ENCODE results near the gene MAP2K5.

The MAP2K5 gene

DNA sequence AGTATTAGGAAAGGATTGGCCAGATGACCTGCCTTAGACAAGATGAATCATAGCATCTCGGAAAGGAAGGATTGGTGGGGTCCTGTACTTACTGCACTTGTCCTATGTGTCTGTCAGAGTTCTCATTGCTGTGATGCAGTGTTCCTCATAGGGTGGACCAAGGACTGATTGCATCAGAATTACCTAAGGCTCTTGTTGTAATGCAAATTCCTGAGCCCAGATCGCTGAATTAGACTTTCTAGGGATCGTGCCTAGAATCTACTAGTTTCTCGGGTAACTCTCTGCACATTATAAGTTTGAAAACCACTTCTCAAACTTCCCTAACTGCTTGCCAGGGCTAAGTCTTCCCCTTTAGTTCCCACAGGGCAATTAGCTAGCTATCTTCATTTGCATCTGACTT lies 207.9 kb downstream of the MAP2K5 start:
- peaks cover 6% of the 10 kb centered on the region for H3K4me1 ChIP-seq (ENCODE audit: control insufficient read depth, low read depth, low read length)
- no peaks in the 10 kb centered on the region for H3K36me3 ChIP-seq (ENCODE audit: control insufficient read depth, insufficient read depth, low read length)
- no peak overlapping the region for H2BK5ac ChIP-seq (ENCODE audit: low read length)
- H3K56ac ChIP-seq (ENCODE audit: low read length) = no peak overlapping the region
- no peak overlapping the region for H4K5ac ChIP-seq (ENCODE audit: low read length)
- H3K18ac ChIP-seq (ENCODE audit: low read length) = no peak overlapping the region
- DNase-seq = peak; percentile 37
- no peak overlapping the region for H3K23ac ChIP-seq (ENCODE audit: low read length)
- H3K9ac ChIP-seq (ENCODE audit: low read length) = no peak overlapping the region
- H2BK15ac ChIP-seq (replicated peaks; ENCODE audit: low read depth) = no peak overlapping the region
- WGBS (ENCODE audit: extremely low coverage, insufficient coverage, low lambda C conversion rate) = no CpG with 5 or more reads among the region's 4 CpGs
- no peak overlapping the region for H3K4me2 ChIP-seq (ENCODE audit: low read length)
- H3K4ac ChIP-seq (ENCODE audit: low read depth, low read length) = no peak overlapping the region
- no peaks in the 10 kb centered on the region for H3K79me1 ChIP-seq (ENCODE audit: low read length)
- H2BK120ac ChIP-seq (ENCODE audit: low read depth, low read length) = no peak overlapping the region
- H3K4me3 ChIP-seq (ENCODE audit: low read length) = no peak overlapping the region
- no peaks in the 10 kb centered on the region for H3K27me3 ChIP-seq (ENCODE audit: insufficient read depth, low read length, poor library complexity)
- no peak overlapping the region for H4K8ac ChIP-seq (ENCODE audit: low read depth, low read length)
- no peak overlapping the region for H3K27ac ChIP-seq (ENCODE audit: low read depth, low read length)
- H3K79me2 ChIP-seq (ENCODE audit: control insufficient read depth, insufficient read depth, low read length) = no peaks in the 10 kb centered on the region
- H2AK5ac ChIP-seq (ENCODE audit: low read length) = no peak overlapping the region

DNA sequence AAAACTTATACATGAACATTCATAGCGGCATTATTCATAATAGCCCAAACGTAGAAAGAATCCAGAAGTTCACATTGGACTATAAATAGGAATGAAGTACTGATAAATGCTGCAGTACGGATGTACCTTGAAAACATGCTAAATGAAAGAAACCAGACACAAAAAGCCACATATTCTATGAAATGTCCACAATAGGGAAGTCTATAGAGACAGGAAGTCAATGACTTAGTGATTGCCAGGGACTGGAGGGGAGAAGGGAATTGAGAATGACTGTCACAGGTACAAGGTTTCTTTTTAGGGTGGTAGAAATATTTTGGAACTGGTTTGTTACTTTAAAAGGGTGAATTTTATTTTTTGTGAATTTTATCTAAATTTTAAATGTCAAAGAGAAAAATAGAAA lies 211.4 kb downstream of the MAP2K5 start:
- Histone ChIP-seq H3K56ac (ENCODE audit: low read length) (no peak overlapping the region), H3K4me1 (ENCODE audit: control insufficient read depth, low read depth, low read length) (no peaks in the 10 kb centered on the region), H3K4ac (ENCODE audit: low read depth, low read length) (no peak overlapping the region), H3K9ac (ENCODE audit: low read length) (no peak overlapping the region), H3K4me3 (ENCODE audit: low read length) (no peak overlapping the region), H3K4me2 (ENCODE audit: low read length) (no peak overlapping the region), H2AK5ac (ENCODE audit: low read length) (no peak overlapping the region), H4K5ac (ENCODE audit: low read length) (no peak overlapping the region), H3K27me3 (ENCODE audit: insufficient read depth, low read length, poor library complexity) (no peaks in the 10 kb centered on the region), H3K79me2 (ENCODE audit: control insufficient read depth, insufficient read depth, low read length) (no peaks in the 10 kb centered on the region), H2BK15ac (replicated peaks; ENCODE audit: low read depth) (no peak overlapping the region), H3K18ac (ENCODE audit: low read length) (no peak overlapping the region), H3K23ac (ENCODE audit: low read length) (no peak overlapping the region), H2BK120ac (ENCODE audit: low read depth, low read length) (no peak overlapping the region), H4K8ac (ENCODE audit: low read depth, low read length) (no peak overlapping the region), H3K36me3 (ENCODE audit: control insufficient read depth, insufficient read depth, low read length) (no peaks in the 10 kb centered on the region), H3K79me1 (ENCODE audit: low read length) (no peaks in the 10 kb centered on the region), H2BK5ac (ENCODE audit: low read length) (no peak overlapping the region), H3K27ac (ENCODE audit: low read depth, low read length) (no peak overlapping the region)
- WGBS (ENCODE audit: extremely low coverage, insufficient coverage, low lambda C conversion rate) = no CpG with 5 or more reads among the region's 3 CpGs
- no peak for DNase-seq

DNA sequence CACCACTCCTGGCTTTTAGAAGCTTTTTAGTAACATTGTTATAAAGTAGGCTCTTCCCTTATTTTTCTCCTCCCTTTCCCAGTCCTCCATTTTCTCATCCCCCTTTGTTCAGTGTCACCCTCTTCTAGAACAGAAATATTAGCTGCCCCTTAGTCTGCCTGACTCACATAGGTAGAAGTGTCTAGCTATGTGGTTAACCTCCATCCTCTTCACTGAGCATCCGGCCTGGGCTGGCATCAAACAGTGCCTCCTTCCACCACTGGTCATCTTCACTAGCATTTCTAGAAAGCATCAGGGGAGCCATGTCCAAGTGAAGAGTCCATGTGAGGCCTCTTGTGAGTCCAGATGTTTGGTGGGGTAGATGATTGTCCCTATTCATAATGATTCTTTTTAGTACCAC lies 212.8 kb downstream of the MAP2K5 start:
- no peak for DNase-seq
- Histone ChIP-seq H4K5ac (ENCODE audit: low read length) (no peak overlapping the region), H3K27ac (ENCODE audit: low read depth, low read length) (no peak overlapping the region), H3K23ac (ENCODE audit: low read length) (no peak overlapping the region), H2BK120ac (ENCODE audit: low read depth, low read length) (no peak overlapping the region), H3K18ac (ENCODE audit: low read length) (no peak overlapping the region), H3K56ac (ENCODE audit: low read length) (no peak overlapping the region), H3K4ac (ENCODE audit: low read depth, low read length) (no peak overlapping the region), H3K4me3 (ENCODE audit: low read length) (no peak overlapping the region), H2BK5ac (ENCODE audit: low read length) (no peak overlapping the region), H3K36me3 (ENCODE audit: control insufficient read depth, insufficient read depth, low read length) (no peaks in the 10 kb centered on the region), H3K27me3 (ENCODE audit: insufficient read depth, low read length, poor library complexity) (no peaks in the 10 kb centered on the region), H3K4me1 (ENCODE audit: control insufficient read depth, low read depth, low read length) (no peaks in the 10 kb centered on the region), H3K79me2 (ENCODE audit: control insufficient read depth, insufficient read depth, low read length) (no peaks in the 10 kb centered on the region), H3K4me2 (ENCODE audit: low read length) (no peak overlapping the region), H4K8ac (ENCODE audit: low read depth, low read length) (no peak overlapping the region), H3K9ac (ENCODE audit: low read length) (no peak overlapping the region), H2AK5ac (ENCODE audit: low read length) (no peak overlapping the region), H2BK15ac (replicated peaks; ENCODE audit: low read depth) (no peak overlapping the region), H3K79me1 (ENCODE audit: low read length) (no peaks in the 10 kb centered on the region)
- no CpG with 5 or more reads among the region's 1 CpG for WGBS (ENCODE audit: extremely low coverage, insufficient coverage, low lambda C conversion rate)

DNA sequence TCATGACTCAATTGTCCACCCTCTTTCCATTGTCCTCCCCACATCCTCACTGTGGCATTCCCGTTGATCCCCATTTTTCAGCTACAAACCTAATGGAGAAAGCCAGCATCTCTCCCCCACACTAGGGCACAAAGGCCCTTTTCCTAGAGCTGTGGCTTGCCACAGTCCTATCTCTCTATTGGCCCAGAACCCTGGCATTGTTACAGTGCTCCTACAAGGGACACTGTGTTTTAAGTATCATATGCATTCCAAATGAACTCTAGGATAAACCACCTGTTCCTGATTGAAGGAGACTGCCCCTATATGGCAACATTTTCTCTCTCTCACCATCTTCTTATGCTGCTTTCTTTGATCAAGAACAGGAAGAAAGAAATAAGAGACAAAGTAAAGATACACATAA lies 213.4 kb downstream of the MAP2K5 start:
- no peaks in the 10 kb centered on the region for H3K27me3 ChIP-seq (ENCODE audit: insufficient read depth, low read length, poor library complexity)
- no peaks in the 10 kb centered on the region for H3K79me1 ChIP-seq (ENCODE audit: low read length)
- no peak overlapping the region for H3K23ac ChIP-seq (ENCODE audit: low read length)
- no peak overlapping the region for H3K27ac ChIP-seq (ENCODE audit: low read depth, low read length)
- no peak overlapping the region for H2BK5ac ChIP-seq (ENCODE audit: low read length)
- H4K5ac ChIP-seq (ENCODE audit: low read length) = no peak overlapping the region
- H2AK5ac ChIP-seq (ENCODE audit: low read length) = no peak overlapping the region
- no peak overlapping the region for H3K4me3 ChIP-seq (ENCODE audit: low read length)
- no peak overlapping the region for H4K8ac ChIP-seq (ENCODE audit: low read depth, low read length)
- H2BK15ac ChIP-seq (replicated peaks; ENCODE audit: low read depth) = no peak overlapping the region
- no peak overlapping the region for H2BK120ac ChIP-seq (ENCODE audit: low read depth, low read length)
- no peaks in the 10 kb centered on the region for H3K79me2 ChIP-seq (ENCODE audit: control insufficient read depth, insufficient read depth, low read length)
- H3K36me3 ChIP-seq (ENCODE audit: control insufficient read depth, insufficient read depth, low read length) = no peaks in the 10 kb centered on the region
- H3K4me2 ChIP-seq (ENCODE audit: low read length) = no peak overlapping the region
- H3K4me1 ChIP-seq (ENCODE audit: control insufficient read depth, low read depth, low read length) = no peaks in the 10 kb centered on the region
- H3K9ac ChIP-seq (ENCODE audit: low read length) = no peak overlapping the region
- no peak overlapping the region for H3K4ac ChIP-seq (ENCODE audit: low read depth, low read length)
- no peak overlapping the region for H3K18ac ChIP-seq (ENCODE audit: low read length)
- no peak for DNase-seq
- no CpG with 5 or more reads among the region's 1 CpG for WGBS (ENCODE audit: extremely low coverage, insufficient coverage, low lambda C conversion rate)
- H3K56ac ChIP-seq (ENCODE audit: low read length) = no peak overlapping the region

DNA sequence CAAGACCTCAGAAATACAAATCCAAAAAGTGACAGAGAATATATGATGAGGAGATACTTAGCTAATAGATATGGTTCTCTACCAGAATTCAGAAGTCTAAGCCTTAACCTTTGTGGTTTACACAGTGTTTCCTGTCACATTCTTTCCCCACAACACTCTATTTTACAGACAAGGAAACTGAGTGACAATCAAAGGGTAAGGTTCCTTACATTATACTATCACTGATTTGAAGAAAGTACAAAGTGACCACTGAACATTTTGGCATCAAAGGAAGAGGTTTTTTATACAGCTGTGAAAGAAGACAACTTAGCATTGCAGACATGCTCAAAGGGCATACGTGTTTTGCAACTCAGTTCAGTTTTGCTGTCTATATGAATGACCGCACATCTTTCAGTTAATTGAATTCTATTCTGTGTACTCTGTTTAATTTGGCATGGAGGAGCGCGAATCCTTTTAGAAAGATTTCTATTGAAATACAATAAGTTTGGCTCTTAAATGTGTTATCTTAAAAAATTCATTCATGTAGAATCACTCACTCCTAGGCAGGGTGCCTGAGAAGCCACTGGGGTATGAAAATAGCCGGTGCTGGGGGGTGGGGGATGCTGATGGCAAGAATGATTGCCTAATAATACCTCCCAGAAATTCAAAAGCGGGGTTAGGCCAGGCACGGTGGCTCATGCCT lies 216.3 kb downstream of the MAP2K5 start:
- Histone ChIP-seq H3K79me2 (ENCODE audit: control insufficient read depth, insufficient read depth, low read length) (no peaks in the 10 kb centered on the region), H3K79me1 (ENCODE audit: low read length) (no peaks in the 10 kb centered on the region), H3K27me3 (ENCODE audit: insufficient read depth, low read length, poor library complexity) (no peaks in the 10 kb centered on the region), H2BK15ac (replicated peaks; ENCODE audit: low read depth) (no peak overlapping the region), H2AK5ac (ENCODE audit: low read length) (no peak overlapping the region), H3K4ac (ENCODE audit: low read depth, low read length) (no peak overlapping the region), H3K4me1 (ENCODE audit: control insufficient read depth, low read depth, low read length) (no peaks in the 10 kb centered on the region), H3K36me3 (ENCODE audit: control insufficient read depth, insufficient read depth, low read length) (no peaks in the 10 kb centered on the region), H3K9ac (ENCODE audit: low read length) (no peak overlapping the region), H2BK5ac (ENCODE audit: low read length) (no peak overlapping the region), H3K4me2 (ENCODE audit: low read length) (no peak overlapping the region), H3K27ac (ENCODE audit: low read depth, low read length) (no peak overlapping the region), H3K4me3 (ENCODE audit: low read length) (no peak overlapping the region), H3K23ac (ENCODE audit: low read length) (no peak overlapping the region), H3K56ac (ENCODE audit: low read length) (no peak overlapping the region), H3K18ac (ENCODE audit: low read length) (no peak overlapping the region), H4K5ac (ENCODE audit: low read length) (no peak overlapping the region), H2BK120ac (ENCODE audit: low read depth, low read length) (no peak overlapping the region), H4K8ac (ENCODE audit: low read depth, low read length) (no peak overlapping the region)
- WGBS (ENCODE audit: extremely low coverage, insufficient coverage, low lambda C conversion rate) = no CpG with 5 or more reads among the region's 7 CpGs
- DNase-seq = no peak

DNA sequence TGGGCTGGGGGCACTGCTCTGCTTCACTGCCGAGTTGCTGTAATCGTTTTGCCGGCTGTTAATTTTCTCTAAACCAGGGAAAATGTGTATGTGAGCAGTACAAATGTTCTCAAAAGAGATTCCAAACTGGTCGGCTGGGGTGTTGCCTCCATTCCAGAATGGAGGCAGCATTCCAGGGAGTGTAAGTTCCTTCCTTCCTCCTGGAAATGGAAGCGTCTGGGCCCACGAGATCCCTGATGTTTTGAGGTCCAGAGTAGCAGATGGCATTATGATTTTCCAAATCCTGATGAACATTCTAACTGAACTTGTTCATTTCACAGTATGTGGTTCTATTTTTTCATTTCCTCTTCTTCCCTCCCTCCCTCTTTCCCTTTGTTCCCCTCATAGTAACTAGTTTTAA lies 218.4 kb downstream of the MAP2K5 start:
- no peak overlapping the region for H3K23ac ChIP-seq (ENCODE audit: low read length)
- H3K4me3 ChIP-seq (ENCODE audit: low read length) = no peak overlapping the region
- no peak overlapping the region for H2BK5ac ChIP-seq (ENCODE audit: low read length)
- H3K9ac ChIP-seq (ENCODE audit: low read length) = no peak overlapping the region
- H3K27me3 ChIP-seq (ENCODE audit: insufficient read depth, low read length, poor library complexity) = no peaks in the 10 kb centered on the region
- no peak overlapping the region for H3K4me2 ChIP-seq (ENCODE audit: low read length)
- H3K36me3 ChIP-seq (ENCODE audit: control insufficient read depth, insufficient read depth, low read length) = no peaks in the 10 kb centered on the region
- H3K18ac ChIP-seq (ENCODE audit: low read length) = no peak overlapping the region
- no peak overlapping the region for H3K27ac ChIP-seq (ENCODE audit: low read depth, low read length)
- H2BK120ac ChIP-seq (ENCODE audit: low read depth, low read length) = no peak overlapping the region
- no peak overlapping the region for H2BK15ac ChIP-seq (replicated peaks; ENCODE audit: low read depth)
- no peak overlapping the region for H3K4ac ChIP-seq (ENCODE audit: low read depth, low read length)
- no peak overlapping the region for H2AK5ac ChIP-seq (ENCODE audit: low read length)
- no peak overlapping the region for H4K8ac ChIP-seq (ENCODE audit: low read depth, low read length)
- H4K5ac ChIP-seq (ENCODE audit: low read length) = no peak overlapping the region
- no peak for DNase-seq
- no peaks in the 10 kb centered on the region for H3K79me1 ChIP-seq (ENCODE audit: low read length)
- no peaks in the 10 kb centered on the region for H3K79me2 ChIP-seq (ENCODE audit: control insufficient read depth, insufficient read depth, low read length)
- no CpG with 5 or more reads among the region's 6 CpGs for WGBS (ENCODE audit: extremely low coverage, insufficient coverage, low lambda C conversion rate)
- H3K4me1 ChIP-seq (ENCODE audit: control insufficient read depth, low read depth, low read length) = no peaks in the 10 kb centered on the region
- no peak overlapping the region for H3K56ac ChIP-seq (ENCODE audit: low read length)
